GM21390 (cell line): ENCODE results near the gene EFCAB5.

Experiments used
- ATAC-seq: cut with Tn5 transposase; IDR thresholded peaks from one replicate; pipeline ENCODE4 v1.9.1; 2021; ENCODE audit not compliant: unreplicated experiment

Gene EFCAB5

DNA sequence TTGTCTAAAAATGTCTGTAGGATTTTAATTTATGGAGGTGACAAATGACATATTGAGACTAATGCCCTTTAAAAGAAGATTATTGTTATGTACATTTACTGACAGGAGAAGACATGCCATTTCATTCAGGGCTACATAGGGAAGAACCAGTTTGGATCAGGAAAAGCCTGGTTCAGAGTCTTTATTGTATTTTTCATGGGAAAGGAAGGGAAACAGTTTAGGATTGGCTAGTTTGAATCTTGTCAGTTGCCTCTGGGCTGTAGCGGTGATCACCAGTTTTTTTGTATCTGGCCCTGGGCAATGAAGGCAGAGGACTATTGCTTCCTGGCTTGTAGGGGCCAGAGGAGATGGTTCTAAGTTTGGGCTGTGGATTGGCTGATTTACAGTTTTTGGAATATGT is 206.9 kb downstream of the EFCAB5 start:
- ATAC-seq: no peak

DNA sequence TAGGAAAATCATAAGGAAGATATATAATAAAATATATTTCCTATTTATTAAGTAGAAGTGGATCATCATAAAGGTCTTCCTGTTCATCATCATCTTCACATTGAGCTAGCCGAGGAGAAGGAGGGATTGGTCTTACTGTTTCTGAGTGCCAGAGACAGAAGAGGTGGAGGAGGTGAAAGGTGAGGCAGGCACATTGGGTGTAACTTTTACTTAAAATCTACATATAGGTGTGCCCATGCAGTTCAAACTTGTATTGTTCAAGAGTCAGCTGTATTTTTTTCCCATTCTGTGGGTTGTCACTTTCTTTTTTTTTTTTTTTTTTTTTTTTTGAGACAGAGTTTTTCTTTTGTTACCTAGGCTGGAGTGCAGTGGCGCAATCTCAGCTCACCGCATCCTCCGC is 210.0 kb downstream of the EFCAB5 start:
- ATAC-seq: no peak

DNA sequence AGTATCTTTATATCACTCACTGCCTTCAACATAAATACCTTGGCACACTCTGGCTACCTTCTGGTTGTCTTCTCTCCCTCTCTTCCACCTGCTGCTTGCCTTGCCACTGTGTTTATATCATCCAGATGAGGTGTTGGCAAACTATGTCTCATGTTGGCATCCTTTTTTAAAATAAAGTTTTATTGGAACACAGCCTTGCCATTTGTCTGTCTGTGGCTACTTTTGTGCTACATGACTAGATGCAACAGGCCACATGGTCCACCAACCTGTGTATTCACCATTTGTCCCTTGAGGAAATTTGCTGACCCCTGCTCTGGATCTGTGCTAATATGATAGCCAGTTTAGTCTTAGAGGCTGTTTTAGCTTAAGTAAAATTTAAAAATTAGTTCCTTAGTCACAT is 212.0 kb downstream of the EFCAB5 start:
- no peak for ATAC-seq

DNA sequence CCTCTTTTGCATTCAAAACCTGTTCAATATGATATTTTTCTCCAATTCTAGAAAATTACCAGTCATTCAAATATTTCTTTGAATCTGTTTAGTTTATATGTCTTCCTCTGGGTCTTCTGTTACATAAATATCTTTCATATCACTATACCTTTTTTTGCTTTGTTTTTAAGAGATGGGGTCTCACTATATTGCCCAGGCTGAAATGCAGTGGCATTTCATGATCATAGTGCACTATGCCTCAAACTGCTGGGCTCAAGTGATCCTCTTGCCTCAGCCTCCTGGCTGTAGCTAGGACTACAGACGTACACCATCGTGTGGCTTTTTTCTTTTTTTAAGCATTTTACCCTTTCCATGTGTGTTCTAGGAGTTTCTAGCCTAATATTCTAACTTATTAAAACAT is 214.0 kb downstream of the EFCAB5 start:
- no peak for ATAC-seq
